AG10803 (cell line): Measurements from ENCODE around the gene CDK2.
"Not testable (repeated sequence)": the region's sequence is repeated elsewhere in the genome, so short reads cannot be mapped to it uniquely, and the experiment has no call there.

ENCODE experiments used
- DNase-seq: peaks from one replicate; pipeline ENCODE4 v3.0.0; 2010; ENCODE audit warnings: low read depth
- H3K4me3 ChIP-seq: 2 replicates; pipeline ENCODE4 v1.5.1; 2011; ENCODE audit warnings: mild to moderate bottlenecking, low read length, control low read depth
- CTCF ChIP-seq: conservative IDR thresholded peaks from 2 replicates; pipeline ENCODE4 v1.5.1; 2011; ENCODE audit warnings: mild to moderate bottlenecking, low read length, control low read depth, inconsistent platforms

Gene CDK2

DNA sequence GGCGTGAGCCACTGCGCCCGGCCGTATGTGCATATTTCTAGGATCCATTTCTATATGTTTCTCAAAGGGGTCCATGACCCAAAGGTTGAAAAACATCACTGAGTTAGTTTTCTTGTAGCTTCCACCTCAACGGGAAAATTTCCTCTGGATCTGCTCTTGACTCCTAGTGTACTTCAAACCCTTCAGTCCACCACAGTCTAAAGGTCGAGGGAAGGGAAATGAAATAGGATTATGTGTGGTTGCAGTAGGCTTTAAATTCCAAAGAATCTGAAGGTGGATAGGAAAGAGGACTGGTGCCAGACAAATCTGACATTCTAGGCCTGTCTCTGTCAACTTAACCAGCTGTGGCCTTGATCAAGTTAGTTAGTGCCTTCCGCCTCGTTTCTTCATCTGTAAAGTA lies 28.7 kb downstream of the CDK2 start:
- no peak for TF ChIP-seq CTCF
- H3K4me3 ChIP-seq, result no peak overlapping the region

GRCh38 chr12:55996201-55996714 lies 29.6 kb downstream of the CDK2 start:
- peak; percentile 57 for DNase-seq
- peak; percentile 86 for TF ChIP-seq CTCF
- peak overlapping the region; percentile 95 for H3K4me3 ChIP-seq

More for the DNA sequence above, 28.7 kb downstream of the CDK2 start:
- no peak for DNase-seq

DNA sequence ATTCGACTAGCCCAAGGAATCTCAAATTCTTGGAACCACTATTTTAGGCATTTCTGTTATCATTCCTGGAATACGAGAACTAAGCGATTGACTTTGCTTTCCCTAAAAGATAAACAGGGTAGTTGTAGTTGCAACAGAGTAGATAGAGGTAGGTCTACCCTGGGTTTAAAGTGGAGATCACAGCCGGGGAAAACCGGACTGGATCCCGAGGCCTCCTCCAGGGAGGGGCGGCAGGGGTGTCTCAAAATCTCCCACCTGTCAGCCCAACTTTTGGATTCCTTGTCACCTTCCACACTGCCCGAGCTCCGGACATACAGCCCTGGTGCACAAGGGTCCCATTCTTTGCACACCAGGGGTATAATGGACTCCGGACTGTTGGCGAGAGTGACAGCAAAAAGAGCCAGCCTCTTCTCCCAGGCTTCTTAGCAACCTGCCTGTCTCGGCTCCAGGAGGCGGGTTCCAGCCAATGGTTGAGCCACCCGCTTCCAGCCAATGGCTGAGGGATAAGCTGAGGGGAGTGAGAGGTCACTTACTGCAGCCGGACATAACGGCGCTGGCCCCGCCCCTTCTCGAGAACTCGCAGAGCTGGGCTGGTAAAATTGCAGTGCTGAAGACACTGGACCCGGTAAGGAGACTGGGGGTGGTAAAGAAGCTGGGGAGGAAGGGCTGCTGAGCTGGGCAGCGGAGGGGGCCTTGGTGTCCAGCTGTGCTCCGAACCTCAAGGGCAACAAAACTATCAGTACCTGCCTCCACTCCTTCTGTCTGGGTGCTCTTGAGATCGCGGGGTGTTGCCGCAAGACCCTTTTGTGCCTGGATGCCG lies 30.3 kb downstream of the CDK2 start, which contains the start of gene SUOX:
SUOX (plus strand) TSS at position 562 of the 820 bp plus-strand sequence. CDS start 4,946 bp downstream, outside the sequence.
- TF ChIP-seq CTCF, result no peak
- H3K4me3 ChIP-seq, result peak within 1 kb of the TSS; percentile 95
- DNase-seq, result peak; percentile 96

DNA sequence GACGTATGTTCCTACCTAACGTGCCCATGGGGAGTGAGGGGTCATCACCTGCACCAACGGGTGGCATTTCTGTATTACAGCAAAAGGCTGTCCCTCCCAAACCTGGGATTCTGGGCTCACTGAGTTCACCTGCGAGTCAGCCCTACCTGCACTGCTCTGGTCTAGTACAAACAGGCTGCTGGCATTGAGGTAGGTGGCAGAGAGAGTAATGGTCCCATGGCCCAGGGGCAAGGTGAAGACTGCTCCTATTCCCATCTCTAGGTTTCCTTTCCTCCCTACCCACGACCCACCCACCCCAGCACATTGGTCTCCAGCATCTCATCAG lies 30.9 kb downstream of the CDK2 start:
- DNase-seq, result no peak
- TF ChIP-seq CTCF, result no peak

GRCh38 chr12:55999522-55999921 lies 32.9 kb downstream of the CDK2 start:
- H3K4me3 ChIP-seq, DNase-seq: not testable (repeated sequence)

More for the DNA sequence above, 30.9 kb downstream of the CDK2 start:
- peak overlapping the region; percentile 95 for H3K4me3 ChIP-seq

DNA sequence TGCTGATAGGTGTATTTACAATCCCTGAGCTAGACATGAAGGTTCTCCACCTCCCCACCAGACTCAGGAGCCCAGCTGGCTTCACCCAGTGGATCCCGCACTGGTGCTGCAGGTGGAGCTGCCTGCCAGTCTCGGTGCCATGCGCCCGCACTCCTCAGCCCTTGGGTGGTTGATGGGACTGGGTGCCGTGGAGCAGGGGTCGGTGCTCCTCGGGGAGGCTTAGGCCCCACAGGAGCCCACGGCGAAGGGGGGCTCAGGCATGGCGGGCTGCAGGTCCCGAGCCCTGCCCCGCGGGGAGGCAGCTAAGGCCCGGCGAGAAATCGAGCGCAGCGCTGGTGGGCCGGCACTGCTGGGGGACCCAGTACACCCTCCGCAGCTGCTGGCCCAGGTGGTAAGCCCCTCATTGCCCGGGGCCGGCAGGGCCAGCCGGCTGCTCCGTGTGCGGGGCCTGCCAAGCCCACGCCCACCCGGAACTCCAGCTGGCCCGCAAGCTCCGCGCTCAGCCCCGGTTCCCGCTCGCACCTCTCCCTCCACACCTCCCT lies 33.4 kb downstream of the CDK2 start:
- not testable (repeated sequence) for H3K4me3 ChIP-seq, DNase-seq

- no peak for DNase-seq
- no peak for TF ChIP-seq CTCF
- no peak overlapping the region for H3K4me3 ChIP-seq
Observed at GRCh38 chr12:56001487-56002100, 35.0 kb downstream of the CDK2 start.

GRCh38 chr12:56003376-56003775 lies 36.7 kb downstream of the CDK2 start:
- H3K4me3 ChIP-seq, DNase-seq: not testable (repeated sequence)
